Endothelial cell of umbilical vein (primary cell): ENCODE measurements around the gene ZFYVE9.

ENCODE experiments used
- CTCF ChIP-seq, 2 donors: IDR thresholded peaks; 1 replicate in 1 of 2; 2 replicates in 1 of 2; pipeline ENCODE4 v1.5.1; 2011; ENCODE audit warnings: low read length in 2 of 2, mild to moderate bottlenecking in 2 of 2, moderate library complexity in 2 of 2, control low read depth in 1 of 2, inconsistent platforms in 1 of 2, low read depth in 1 of 2; ENCODE audit not compliant: insufficient read depth in 1 of 2; ENCODE audit errors: extremely low read depth in 1 of 2
- EZH2 ChIP-seq: IDR thresholded peaks from 2 replicates; pipeline ENCODE4 v1.6.1; 2012; ENCODE audit warnings: borderline replicate concordance, low read depth, mild to moderate bottlenecking, moderate library complexity, low read length, inconsistent platforms; ENCODE audit not compliant: severe bottlenecking
- JUN ChIP-seq: IDR thresholded peaks from 2 replicates; pipeline ENCODE4 v1.6.1; 2011; ENCODE audit warnings: borderline replicate concordance, low read depth; ENCODE audit not compliant: insufficient read length, insufficient read depth
- MAX ChIP-seq: IDR thresholded peaks from 2 replicates; pipeline ENCODE4 v1.6.1; 2011; ENCODE audit not compliant: insufficient read depth, insufficient read length
- MYC ChIP-seq: IDR thresholded peaks from one replicate; pipeline ENCODE4 v1.6.1; 2011; ENCODE audit warnings: mild to moderate bottlenecking, low read depth, low read length
- POLR2A ChIP-seq: IDR thresholded peaks from 2 replicates; pipeline ENCODE4 v1.6.1; 2012; ENCODE audit warnings: low read depth, mild to moderate bottlenecking, control low read depth, low read length
- POLR2AphosphoS5 ChIP-seq: IDR thresholded peaks from 2 replicates; pipeline ENCODE4 v1.6.1; 2012; ENCODE audit warnings: low read depth, mild to moderate bottlenecking, control low read depth, low read length, moderate library complexity; ENCODE audit not compliant: insufficient read depth

- TF ChIP-seq EZH2 (no peak), POLR2AphosphoS5 (no peak), MYC (no peak), POLR2A (no peak), CTCF (IDR thresholded peaks at IDR 0.05; ENCODE audit: extremely low read depth in 1 of 2, insufficient read depth in 1 of 2, low read depth in 1 of 2, low read length in 2 of 2) (no peak), JUN (no peak), MAX (no peak)
Measured at GRCh38 chr1:52098139-52098871, 43.6 kb upstream of the ZFYVE9 start.
